ENCODE data around the gene AP3B2.

Gene AP3B2

DNA sequence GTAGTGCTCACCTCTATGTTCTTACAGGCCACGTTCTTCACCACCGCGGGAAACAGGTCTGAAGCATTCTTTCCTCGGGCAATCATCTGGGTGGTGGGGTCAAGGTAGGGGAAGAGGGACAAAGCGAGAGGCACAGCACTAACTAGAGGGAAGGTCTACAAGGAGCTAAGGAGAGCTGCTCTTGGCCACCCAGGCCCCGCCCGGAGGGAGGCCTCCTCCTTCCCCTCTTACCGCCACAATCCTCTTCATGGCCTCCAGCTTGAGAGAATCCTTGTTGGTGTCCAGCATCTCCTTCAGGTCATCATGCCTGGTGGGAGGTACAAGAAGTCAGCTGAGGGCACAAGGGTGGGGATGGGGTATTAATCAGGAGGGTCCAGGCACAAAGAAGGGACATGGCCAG lies 20.5 kb downstream of the AP3B2 start:
- DNase-seq: no peak

DNA sequence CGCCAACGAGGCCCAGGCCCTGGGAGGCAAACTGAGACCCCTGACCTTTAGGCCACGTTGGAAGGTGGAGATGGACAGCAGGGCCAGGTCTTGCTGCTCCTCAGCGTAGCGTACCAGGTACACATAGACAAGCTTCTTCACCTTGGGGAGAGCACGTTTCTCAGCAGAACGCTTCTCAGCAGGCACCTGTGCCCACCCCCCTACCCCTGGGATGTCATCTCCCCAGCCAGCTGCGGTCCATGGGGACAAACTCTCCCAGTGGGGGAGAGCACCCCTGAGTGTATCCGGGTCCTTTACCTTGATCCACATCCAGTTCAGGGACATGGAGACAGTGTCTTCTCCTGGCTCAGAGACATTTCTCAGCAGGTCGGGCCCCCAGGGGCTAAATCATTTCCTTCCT lies 21.0 kb downstream of the AP3B2 start:
- no peak for DNase-seq

DNA sequence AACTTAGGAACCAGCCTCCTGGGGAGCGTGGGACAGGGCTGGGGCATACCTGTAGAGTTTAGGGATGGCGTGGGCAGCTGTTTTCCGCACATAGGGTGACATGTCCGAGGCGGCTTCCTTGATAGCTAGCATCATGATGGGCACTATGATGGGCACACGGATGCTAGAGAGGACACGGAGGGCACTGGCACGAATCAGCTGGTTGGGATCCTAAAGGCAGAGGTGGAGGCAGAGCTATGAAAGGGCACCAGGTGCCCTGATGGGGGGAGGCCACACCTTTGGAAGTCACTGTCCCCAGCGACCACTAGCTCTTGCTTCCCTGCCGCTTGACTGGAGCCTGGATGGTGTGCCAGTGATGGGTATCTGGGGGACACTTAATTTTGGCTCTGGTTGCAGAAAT lies 28.3 kb downstream of the AP3B2 start:
- no peak for DNase-seq

DNA sequence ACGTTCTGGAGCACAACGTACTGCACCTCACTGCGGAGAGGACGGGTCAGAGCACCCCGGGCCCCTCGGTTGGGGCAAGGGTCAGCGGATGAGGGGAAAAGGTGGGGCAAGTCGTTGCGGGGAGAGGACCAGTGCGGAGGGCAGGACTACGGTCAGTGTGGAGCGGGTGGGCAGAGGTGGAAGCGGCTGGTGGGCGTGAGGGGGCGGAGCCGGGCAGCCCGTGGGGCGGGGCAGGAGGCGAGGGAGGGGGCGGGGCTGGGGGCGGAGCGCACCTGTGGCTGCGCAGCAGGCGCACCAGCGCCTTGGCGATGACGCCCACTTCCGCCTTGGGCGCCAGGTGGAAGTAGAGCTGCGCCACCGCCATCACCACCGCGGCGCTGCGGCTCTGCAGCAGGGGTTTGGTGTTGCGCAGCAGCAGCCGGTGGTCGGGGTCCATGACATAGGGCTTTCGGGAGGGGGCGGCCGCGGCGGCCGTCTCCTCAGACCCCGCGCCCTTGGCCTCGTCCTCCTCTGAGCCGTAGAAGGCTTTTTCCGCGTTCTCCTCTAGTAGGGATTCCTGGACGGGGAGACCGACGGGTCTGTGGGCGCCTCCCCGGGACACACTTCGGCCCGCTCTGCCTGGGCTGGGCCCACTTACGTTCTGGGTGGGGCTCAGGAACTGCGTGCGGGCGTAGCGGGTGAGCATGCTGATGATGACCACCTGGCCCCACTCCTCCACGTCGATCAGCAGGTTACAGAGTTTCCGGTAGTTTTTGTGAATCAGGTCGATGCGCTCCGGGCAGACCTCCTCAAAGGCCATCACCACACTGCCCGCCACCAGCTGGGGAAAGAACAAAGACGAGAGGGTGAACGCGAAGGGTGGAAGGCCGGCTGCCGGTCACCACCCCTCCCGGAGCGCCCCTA lies 29.2 kb downstream of the AP3B2 start:
- peak; percentile 76 to 81 for DNase-seq

GRCh38 chr15:82679626-82680199 lies 30.0 kb downstream of the AP3B2 start:
- DNase-seq: no peak

DNA sequence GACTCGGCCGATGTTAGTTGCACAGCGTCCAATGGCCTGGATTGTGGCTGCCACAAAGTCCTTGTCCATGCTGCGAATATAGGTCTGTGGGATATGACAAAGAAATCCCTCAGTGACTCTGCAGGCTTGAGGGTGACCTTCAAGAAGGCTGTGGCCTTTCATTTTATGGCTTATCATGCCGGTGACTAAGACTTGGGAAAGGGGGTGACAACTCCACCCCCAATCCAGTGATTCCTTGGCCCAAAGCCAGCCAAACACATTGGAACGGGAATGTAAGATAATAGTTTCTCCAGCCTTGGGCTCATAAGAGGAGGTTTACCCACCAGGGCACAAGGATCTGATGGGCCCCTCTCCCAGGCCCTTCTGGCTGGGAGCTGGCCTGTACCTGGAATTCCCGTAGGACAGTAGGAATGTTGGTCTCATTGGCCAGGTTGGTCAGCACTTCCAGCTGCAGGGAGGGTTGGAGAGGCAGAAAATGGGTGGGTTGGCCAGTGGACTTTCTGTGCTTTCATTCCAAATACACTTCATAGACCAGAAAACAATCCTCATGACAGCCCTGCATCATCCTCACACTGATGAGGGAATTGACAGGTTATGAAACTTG lies 31.9 kb downstream of the AP3B2 start:
- no peak for DNase-seq

GRCh38 chr15:82674873-82675272 lies 34.8 kb downstream of the AP3B2 start:
- no peak for DNase-seq

DNA sequence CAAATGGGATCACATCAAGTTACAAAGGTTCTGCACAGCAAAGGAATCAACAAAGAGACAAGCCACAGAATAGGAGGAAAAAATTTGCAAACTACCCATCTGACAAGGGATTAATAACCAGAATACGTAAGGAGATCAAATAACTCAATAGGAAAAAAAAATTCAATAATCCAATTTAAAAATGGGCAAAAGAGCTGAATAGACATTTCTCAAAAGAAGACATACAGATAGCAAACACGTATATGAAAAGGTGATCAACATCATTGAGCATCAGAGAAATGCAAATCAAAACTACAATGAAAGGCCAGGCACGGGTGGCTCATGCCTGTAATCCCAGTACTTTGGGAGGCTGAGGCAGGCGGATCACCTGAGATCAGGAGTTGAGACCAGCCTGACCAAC lies 39.0 kb downstream of the AP3B2 start:
- DNase-seq: no peak

DNA sequence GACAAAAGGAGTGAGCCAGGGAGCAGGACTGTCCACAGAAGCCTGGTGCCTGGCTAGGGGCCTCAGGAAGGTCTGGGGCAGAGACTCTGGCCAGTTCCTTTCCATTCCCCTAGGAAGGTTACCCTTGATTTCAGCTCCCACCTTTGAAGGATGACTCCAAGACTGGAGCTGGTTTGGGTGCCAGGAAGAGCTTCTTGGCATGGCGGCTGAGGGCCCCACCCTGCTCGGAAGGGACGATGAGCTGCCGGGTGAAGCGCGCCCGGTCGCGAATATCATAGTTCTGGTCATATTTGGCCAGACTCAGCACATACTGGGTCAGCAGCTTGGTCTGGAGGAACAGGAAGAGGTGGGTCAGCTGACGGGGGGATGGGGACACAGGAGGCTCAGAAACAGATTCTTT lies 43.1 kb downstream of the AP3B2 start:
- no peak for DNase-seq

- no peak for DNase-seq
These were observed 45.7 kb downstream of the AP3B2 start for GRCh38 chr15:82664021-82664420.

- DNase-seq: peak; percentile 48 to 63
These were observed 46.5 kb downstream of the AP3B2 start for GRCh38 chr15:82663186-82663600.

- DNase-seq: no peak
These were observed 47.0 kb downstream of the AP3B2 start for GRCh38 chr15:82662641-82663040.

DNA sequence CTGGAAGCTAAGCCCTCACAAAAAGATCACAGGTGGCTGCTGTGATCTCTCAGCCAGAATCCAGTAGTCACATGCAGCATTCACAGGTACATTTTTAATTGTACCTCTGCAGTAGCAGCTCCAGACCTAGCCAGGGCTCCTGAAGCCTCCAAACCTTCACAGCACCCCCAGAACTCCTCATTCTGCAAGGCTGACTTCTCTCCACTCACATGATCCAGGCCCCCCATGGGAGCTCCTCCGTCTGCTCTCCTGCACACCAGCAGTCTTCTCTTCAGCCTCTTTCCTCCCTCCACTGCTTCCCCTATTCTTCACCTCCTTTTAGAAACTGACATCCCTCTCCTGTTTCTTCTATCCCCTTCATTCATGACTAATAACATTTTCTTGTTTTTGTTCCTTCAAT lies 49.3 kb downstream of the AP3B2 start:
- no peak for DNase-seq

DNA sequence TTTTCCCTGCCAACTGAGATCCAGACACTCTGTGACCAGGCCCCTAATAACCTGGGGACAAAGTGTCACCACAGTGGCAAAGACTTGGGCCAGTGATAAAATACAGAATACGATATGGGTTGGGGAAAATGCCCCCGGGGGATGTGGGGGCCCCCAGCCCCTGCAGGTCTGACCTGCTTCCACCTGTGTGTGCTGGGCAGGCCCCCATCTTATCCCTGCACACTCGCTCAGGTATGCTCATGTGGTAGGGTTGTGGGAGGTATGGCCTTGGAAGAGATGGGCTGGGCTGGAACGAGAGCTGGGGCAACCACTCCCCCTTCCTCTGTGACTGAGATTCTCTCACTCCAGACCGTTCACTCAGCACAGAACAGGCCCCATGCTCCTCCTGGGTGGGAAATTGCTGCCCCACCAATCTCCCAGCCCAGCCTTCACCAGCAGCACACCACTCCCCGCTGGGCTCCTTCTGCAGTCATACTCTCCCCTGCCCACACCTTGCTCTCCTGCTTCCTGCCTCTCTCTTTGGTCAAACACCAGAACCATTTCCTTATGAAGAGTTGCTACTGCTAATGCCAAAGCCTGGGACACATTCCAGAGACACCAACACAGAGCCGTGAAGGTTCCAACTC lies 52.9 kb downstream of the AP3B2 start:
- DNase-seq: no peak

DNA sequence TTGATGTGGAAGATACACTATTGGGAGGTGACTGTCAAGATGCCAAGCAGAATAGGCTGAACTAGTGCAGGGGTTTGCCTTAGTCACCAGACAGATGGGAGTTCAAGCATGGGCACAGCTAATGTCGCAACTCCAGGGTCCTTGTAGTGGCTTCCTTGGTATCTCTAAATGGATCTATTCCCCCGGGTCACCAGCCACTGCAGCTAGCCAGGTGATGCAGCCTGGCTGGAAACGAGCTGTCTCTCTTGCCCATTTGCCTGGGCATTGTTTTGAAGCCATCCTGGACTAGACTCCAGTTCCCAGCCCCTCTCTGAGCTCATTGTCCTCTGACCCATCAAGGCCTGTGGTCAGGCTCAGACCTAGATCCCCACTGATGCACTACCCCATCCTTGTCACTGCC lies 54.1 kb downstream of the AP3B2 start:
- DNase-seq: no peak

DNA sequence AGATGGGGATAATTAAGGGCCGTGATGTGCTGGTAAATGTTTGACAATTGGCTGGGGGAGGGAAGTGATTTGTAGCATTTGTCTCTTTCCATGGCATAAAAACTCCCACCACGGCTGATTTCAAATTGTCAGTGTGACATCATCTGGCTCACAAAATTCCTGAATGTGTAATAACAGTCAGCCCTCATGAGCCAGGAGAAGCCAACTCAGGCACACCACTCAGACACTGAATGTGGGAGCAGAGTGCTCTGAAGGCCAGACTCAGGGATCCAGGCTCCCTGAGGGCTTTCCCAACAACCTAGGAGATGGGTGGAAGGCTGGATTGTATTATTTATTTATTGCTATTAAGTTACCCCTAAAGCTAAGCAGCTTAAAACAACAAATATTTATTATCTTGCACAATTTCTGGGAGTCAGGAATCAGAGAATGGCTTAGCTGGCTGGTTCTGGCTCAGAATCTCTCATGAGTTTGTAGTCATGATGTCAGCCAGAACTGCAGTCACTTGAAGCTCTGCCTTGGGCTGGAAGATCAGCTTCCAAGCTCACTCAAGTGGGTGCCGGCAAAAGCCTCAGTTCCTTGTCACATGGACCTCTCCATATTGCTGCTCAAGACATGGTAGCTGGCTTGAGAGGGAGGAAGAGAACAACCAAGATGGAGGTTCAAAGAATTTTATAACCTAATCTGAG lies 56.0 kb downstream of the AP3B2 start:
- no peak for DNase-seq

GRCh38 chr15:82651708-82652107 lies 58.0 kb downstream of the AP3B2 start:
- no peak for DNase-seq

- DNase-seq: no peak
These were observed 59.5 kb downstream of the AP3B2 start for GRCh38 chr15:82650046-82650670.

- no peak for DNase-seq
These were observed 60.3 kb downstream of the AP3B2 start for GRCh38 chr15:82649226-82649999.

DNA sequence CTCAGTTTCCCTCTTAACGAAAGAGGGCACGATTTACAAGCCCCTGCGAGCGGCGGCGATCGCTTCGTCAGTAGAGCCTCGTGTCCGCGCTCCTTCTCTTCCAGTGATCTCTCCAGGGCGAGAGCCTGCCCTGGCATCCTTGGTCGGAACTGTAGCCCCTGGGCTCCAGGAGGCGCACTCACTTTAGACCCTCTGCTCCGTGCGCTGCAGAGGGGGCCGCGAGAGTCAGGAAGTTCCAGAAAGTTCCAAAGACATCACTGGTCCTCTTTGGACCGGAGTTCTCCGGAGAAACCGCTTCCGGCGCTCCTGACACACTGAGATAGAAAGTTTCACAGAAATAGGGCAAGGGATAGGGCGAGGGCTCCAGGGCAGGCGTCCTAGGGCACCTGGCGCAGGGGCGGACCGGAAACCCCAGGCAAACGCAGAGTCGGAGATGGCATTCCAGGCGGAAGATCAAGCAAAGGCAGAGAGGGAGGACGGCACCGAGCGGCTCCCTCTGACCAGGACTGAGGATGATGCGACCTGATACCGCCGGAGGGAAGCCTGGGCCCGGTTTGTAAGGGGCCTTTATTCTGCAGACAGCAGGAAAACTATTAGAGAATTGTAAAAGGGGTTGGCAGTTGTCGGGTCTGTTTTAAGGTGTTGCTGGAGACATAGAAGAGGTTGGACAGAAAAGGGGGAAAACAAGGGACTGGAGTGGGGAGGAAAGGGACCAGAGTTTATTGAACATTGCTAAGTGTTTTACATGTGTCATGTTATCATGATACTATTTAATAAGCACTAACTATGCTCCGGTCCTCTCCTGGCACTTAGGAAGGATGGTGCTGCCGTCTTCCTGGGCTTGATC lies 61.2 kb downstream of the AP3B2 start:
- DNase-seq: no peak

DNA sequence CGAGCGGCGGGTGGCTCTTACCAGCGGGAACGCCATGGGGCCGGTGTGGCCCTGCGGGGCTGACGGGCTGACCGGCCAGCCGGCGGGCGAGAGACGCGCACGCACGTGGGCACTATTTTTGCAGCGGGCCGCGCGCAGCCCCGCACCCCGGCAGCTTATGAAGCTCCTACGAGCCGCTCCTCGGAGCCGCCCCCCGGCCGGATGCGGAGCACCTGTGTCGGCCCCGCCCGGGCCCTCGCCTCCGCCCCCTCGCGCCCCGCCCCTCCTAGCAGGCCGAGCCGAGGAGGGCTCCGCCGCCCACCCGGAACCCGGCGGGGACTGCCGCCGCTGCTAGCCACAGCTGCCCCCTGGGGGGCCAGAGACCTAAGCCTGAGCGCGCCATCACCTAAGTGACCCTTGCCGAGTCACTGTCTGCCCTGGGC lies 61.8 kb downstream of the AP3B2 start:
- peak; percentile 34 to 61 for DNase-seq

Data from stimulated activated CD4-positive, alpha-beta T cell treated with anti-CD3 and anti-CD28 coated beads, Interleukin-2, amount 100 ng/mL, for 24 hours (primary cell).